Fibroblast of peridontal ligament (primary cell): ENCODE data around the gene DHRS13.
"Not testable (repeated sequence)": the region's sequence is repeated elsewhere in the genome, so short reads cannot be mapped to it uniquely, and the experiment has no call there.

Experiments
- DNase-seq: peaks from one replicate; pipeline ENCODE4 v3.0.0-alpha.2; 2010; ENCODE audit errors: extremely low read depth

DHRS13 gene

DNA sequence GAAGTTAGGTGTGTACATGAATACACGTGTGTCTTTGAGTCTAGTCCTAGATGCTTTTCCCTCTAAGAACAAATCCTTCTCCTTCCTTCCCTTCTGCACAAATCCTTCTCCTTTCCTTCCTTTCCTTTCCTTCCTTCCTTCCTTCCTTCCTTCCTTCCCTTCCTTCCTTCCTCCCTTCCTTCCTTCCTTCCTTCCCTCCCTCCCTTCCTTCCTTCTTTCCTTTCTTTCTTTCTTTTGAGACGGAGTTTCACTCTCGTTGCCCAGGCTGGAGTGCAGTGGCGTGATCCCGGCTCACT is 615 bp upstream of the DHRS13 start:
- DNase-seq, result not testable (repeated sequence)

DNA sequence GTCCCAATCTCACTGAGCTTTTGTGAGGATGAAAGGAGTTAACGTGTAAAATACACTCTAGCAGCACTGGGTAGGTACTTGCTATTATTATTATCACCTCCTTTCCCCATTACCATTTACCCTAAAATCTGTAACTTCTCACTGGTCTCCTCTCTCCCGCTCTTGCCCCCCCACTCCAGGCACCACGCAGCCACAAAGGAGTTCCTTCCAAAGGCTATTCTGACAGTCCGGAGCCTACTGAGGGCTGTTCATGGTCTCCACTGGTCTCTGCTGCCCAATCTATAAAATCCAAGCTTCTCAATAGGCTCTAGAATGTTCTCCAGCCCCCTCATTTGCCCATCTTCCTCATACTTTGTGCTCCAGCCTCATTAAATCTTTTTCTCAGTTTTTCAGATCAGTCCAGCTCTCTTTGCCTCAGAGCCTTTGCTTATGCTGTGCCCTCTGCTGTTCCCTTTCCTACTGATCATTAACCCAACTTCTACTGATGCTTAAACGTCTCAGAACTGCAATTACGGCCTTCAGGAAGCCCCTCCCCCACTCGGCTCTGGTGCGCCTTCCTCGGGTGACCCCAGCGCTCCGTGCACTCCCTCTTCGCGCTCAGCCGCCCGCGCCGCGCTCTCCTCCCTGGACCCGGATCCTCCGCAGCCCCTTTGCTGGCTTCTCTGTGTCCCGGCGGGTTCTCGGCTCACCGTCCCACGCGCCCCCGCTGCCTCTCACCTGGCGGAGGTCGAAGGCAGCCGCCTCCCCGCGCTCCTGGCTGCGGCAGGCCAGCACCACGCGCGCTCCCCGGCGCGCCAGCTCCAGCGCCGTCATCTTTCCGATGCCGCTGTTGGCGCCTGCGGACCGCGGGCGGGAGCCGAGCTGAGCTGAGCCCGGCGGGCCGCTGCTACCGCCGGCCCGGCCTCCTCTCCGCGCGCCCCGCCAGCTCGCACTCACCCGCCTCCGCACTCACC is 737 bp downstream of the DHRS13 start:
- DNase-seq, result no peak

DNA sequence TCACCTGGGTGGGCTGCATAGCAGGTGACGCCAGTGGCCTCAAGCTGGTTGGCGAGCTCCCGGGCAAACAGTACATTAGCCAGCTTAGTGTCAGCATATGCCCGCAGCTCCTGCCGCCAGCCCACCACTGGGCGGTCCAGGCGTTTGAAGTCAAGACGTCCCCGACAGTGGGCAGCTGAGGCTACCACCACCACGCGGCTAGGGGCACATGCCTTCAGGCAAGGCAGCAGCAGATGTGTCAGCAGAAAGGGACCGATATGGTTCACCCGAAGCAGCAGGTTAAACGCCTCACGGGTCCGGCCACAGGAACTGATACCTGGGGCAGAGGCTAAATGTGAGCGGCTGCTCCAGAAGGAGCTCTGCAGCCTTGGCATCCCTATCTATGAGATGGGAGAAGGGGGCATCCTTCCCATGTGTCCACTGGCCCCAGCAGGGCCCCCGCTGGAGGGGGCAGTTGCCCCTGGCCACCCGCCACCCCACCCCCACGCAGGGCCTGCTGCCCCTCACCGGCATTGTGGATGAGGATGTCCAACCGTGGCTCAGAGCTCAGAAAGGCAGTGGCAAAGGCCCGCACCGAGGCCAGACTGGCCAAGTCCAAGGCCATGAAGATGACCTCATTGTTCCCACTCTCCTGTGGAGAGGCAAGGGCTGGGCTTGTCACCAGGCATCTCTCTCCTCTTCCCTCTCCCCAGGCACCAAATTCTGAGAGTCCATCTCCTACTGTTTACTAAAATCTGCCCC is 1.7 kb downstream of the DHRS13 start:
- no peak for DNase-seq

DNA sequence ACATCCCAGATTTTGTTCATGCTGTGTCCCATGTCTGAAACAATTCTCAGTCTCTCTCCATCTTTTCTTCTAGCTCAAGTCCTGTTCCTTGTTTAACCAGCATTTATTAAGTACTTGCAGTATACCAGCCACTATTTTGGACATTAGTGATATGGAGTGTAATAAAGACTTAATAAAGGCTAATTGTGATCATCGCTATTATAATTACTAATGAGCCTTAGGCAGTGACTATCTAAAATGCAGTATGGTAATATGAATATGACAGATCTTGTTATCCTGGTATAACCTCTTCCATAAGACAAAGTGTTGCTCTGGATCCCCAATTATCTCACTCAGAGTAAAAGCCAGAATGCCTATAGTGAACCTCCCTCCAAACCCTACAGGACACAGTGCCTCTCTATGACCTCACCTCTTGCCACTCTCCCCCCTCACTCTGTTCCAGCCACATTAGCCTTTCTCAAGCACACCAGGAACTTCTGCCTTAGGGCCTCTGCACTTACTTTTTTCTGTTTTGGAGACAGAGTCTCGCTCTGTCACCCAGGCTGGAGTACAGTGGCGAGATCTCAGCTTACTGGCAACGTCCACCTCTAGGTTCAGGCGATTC is 3.6 kb downstream of the DHRS13 start:
- no peak for DNase-seq

DNA sequence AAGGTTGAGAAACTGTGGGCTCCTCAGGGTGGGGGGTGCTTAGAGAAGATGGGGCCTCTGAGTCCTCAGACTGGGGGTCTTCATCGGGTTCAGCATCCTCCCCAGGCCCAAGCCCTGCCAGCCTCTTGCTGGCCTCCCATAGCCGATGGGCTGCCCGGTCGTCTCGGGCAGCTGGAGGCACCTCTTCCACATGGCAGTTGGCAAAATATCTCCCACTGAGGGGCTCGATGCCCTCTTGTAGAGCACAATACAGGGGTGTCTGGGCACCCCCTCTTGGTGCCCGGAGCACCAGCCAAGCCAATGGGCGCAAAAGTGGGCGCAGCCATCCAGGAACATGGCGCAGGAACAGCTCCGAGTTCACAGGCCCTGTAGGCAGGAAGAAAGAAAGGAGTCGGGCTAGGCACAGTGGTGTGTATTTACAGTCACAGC is 4.3 kb downstream of the DHRS13 start:
- DNase-seq, result no peak

DNA sequence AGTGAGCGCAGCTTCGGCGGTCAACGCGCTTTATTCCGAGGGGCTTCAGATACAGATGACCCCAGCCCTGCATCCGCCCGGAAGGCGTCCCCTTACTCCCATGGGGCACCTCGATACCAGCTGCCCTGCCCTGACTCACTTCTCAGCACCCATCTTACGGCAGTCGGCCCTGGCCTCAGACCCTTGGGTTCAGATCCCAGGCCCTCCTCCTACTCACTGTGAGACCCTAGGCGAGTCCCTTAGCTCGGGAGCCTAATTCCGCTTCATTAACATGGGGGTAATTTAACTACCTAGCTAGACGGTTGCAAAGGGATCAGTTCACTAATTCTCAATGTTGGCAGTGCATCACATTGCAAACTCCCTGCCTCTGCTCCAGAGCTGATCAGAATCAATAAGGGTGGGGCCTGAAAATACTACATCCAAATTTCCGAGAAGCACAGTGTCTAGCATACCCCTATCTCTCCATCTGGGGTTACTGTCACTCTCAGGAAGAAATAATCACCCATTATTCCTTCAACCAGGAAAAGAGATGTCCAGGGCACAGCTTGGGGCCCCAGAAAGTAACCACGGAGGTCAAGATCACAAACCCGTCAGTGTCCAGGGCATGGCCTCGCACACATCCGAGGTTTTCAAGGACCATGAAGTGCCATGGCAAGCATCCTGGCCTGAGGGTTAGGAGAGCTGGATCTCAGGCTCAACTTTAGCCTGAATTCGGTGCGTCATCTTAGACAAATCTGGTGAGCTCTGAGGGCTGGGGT is 4.9 kb downstream of the DHRS13 start:
- DNase-seq, result no peak

DNA sequence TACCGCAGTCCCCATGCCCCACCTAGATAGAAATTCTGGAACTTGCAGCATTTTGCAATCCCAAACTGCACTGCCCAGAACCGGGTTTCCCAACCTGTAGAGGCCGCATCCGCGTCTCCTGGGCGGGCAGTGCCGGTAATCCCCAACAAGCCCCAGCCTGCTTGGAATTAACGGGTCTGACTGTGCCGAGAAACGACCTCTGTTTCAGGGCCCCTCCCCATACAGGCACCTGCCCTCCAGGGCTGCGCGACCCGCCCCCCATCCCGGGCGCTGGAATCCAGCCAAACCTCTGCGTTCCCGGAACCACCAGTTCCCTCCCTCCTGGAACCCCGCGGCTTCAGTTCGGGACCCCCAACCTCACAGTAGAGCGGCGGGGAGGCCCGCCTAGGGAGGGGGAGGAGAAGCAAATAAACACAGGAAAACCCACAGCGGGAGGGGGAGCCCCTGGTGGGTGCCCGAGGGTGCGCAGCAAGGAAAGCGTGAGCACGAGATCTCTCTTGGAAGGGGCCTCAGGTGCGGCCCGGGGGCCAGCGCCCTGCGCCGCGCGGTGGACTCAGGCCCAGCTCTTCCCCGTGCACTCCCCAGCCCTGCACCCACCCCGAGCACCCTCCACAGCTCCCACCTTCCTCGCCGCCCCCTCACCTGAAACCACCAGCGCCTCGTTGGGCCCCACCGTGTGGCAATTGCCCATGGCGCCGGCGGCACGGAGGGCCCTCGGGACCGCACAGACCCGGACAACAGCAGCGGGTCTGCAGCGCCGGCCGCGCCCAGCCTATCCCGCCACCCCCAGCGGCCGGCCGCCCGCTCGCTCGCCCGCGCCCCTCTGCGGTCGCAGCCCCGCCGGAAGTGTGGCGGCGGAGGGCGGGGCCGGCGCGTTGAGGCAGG is 5.8 kb downstream of the DHRS13 start, which contains the start of gene FLOT2:
TSS of gene FLOT2 (minus strand) at position 850 of the 885 bp plus-strand sequence. CDS start at position 691, 159 bp downstream.
- DNase-seq, result peak; percentile 50

DNA sequence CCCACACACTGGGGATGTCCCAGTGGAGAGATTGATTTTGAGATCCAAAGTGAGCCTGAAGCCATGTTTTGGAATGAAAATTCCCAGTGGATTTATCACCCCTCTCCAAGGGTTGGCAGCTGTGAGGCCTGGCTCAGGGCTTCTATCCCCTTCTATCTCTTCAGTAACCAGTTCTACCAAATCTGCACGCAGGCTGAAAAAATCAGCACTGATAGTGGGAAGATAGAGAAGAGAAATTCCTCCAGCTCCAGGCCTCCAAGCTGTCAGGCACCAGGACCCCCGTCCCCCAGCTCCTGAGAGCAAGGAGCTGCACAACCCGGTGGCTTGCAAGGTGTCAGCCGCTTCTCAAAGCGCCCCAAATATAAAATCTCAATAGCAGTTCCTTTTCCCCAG is 6.4 kb downstream of the DHRS13 start:
- no peak for DNase-seq

DNA sequence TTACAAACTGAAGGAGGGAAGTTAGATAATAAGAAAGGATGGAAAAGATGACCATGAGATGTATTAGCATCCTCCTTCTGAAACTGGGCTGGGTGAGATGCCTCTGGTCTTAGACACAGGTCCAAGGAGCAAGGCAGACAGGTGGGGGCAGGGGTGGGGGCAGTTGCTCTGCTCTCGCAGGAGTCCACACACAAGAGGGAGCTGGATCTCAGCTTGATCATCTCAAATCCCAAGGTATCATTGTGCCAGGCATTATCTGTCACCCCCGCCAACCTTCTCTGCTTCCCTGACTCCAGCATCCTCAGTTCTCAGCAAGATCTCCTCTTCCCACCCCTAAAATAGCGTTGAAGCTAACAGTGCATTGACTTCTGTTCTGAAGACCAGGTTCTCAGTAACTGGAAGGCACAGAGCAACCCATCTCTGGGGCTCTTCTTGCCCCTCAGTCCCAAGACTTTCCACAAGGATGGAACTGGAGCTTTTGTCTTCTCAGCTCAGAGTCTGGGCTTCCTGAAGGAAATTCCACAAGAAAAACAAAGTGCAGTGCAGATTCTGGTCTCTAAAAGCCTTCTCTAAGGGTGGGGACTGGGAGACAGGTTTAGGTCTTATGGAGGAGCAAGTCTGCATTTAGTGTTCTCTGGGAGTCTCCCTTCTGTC is 7.0 kb downstream of the DHRS13 start:
- DNase-seq, result no peak

DNA sequence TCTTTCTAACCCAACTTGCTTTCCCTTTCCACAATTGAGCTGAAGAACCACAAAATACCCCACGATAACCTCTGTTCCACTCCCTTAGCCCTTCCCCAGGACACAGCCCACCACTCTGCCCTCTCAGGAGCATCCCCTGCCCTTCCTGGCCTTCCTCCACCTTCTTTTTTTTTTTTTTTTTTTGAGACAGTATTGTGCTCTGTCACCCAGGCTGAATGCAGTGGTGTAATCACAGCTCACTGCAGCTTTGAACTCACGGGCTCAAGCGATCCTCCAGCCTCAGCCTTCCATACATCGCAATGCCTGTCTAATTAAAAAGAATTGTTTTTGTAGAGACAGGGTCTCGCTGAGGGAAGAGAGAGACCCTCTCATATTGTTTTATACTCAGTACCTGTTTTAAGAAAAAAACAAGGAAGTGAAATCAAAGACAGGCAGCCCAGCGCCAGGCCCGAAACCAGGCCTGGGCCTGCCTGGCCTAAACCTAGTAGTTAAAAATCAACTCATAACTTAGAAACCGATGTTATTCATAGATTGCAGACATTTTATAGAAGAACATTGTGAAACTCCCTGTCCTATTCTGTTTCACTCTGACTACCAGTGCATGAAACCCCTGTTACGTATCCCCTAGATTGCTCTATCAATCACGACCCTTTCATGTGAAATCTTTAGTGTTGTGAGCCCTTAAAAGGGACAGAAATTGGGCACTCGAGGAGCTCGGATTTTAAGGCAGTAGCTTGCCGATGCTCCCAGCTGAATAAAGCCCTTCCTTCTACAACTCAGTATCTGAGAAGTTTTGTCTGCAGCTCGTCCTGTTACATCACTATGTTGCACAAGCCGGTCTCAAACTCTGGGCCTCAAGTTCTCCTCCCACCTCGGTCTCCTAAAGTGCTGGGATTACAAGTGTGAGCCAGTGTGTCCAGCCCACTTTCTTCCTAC is 9.4 kb downstream of the DHRS13 start:
- not testable (repeated sequence) for DNase-seq

DNA sequence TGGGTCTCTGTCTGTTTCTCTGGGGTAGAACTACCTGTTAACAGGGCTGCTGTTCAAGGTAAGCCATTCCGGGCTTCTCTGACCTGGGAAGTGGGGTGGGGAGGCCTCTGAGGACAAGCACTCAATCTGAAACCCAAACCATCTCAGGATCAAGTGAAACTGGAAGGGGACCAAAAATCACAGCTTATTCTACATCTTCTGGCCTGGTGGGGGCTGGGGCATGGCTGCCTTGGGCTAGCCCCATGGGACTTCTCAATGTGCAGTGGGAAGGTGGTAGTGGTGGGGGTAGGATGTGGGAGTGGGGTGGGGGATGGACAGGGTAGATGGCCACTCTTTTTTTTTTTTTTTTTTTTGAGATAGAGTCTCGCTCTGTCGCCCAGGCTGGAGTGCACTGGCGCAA is 10.9 kb downstream of the DHRS13 start:
- no peak for DNase-seq

DNA sequence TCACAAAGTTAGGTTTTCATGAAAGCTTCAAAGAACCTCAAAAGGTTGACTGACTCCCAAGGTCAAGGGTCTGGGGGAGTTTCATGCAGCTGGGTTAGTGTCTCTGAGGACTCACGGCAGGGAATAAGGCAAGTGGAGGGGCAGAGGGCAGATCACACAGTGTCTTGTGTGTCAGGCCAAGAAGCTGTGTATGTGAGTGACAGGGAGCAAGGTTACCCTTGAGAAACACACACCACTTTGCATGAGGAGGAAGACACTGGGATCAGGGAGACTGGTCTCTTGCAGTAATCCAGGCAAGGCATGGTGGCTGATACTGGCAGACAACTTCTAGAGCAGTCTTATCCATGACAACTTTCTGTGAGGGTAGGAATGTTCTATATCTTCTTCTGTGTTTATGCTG is 11.7 kb downstream of the DHRS13 start:
- no peak for DNase-seq

DNA sequence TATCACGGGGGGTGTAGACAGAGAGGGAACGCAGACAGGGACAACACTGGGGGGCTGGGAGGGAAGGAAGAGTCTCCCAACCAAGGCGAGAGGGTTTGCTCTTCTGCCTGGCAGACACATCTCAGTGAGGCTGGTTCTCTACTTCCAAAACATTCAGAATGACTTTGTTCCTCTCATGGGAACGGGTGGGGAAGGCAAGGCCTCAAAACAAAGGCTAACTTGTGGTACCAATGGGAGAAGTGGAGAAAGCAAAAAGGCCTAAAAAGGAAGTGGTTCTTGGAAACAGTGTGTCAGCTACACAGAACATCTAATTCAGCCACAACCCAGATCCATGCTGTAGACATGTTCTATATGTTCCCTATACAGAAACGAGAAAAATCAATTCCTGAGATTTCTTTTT is 12.9 kb downstream of the DHRS13 start:
- no peak for DNase-seq

DNA sequence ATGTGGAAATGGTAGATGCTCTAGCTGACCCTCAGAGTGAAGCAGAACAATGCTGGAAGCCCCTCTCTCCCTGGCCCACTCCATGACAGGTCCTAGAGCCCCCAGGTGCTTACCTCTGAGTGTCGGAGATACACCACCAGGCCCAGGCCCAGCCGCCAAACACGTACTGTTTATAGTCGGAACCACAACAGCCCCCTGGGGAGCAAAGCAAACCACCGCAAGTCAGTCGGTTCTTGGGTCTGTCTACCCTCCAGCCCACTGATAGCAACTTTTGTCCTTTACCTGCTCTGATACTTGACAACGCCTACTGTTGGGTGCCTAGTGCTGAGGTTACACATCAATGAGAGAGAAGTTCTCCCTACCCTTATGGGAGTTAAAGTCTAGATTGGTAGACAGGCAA is 14.0 kb downstream of the DHRS13 start:
- no peak for DNase-seq

DNA sequence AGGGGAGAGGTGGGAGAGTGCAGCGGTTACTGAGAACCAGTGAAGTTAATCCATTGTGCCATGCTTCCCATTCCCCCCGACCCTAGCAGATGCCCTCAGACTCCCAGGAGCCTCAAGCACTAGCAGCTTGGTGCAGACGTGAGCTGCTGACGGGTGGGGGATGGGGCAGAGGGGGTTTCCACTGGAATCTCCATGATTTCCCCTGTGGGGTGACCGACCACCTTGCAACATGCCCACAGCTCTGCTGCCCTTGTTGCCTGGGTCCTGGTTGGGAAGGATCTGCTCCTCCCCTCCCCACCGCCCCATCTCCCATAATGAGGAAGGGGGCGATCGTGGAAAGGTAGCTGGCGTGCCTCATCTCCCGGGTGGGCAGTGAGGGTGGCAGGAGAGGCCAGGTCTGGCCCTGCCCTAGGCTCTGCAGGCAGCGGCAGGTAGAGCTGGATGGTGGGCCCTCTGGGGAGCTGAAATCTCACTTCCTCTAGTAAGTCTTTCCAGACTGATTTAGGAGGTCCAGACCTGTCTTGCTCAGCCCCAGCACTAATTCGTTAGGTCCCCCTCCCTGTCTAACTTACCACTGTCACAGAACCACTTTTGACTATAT is 14.9 kb downstream of the DHRS13 start:
- no peak for DNase-seq

DNA sequence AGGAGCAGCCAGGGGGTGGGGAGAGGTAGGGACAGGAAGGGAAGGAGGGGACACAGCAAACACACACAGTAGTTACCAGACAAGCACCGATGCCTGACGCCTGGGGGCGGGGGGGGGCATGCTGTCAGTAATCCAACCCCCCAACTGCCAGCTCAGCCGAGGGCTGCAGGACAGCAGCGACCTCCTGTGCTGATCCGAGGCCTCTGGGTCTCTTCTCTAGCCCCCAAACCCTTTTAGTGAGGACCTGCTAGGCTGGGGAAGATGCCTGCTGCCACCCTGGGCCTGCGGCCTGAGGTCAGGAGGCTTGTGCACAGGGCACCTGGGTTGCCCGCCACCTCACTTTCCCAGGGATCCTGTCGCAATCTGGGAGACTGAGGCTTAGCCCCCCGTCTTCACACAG is 16.9 kb downstream of the DHRS13 start:
- no peak for DNase-seq

DNA sequence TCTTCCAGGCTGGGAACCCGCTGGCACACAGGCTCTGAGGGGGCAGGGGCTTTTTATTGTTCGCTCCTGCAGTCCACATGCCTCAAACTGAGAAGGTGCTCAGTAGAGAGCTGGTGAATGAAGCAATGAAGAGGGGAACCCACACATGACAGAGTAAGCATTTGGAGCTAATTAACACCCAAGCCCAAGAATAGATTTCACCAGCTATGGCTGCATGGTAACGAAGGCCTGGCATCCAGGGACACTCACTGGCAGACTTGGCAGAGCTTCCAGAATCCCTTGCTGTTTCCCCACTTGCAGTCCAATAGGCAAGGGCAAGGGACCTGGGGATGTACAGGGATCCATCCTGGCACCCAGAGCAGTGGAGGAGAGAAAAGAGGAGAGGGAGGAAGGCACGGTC is 17.5 kb downstream of the DHRS13 start:
- DNase-seq, result no peak

DNA sequence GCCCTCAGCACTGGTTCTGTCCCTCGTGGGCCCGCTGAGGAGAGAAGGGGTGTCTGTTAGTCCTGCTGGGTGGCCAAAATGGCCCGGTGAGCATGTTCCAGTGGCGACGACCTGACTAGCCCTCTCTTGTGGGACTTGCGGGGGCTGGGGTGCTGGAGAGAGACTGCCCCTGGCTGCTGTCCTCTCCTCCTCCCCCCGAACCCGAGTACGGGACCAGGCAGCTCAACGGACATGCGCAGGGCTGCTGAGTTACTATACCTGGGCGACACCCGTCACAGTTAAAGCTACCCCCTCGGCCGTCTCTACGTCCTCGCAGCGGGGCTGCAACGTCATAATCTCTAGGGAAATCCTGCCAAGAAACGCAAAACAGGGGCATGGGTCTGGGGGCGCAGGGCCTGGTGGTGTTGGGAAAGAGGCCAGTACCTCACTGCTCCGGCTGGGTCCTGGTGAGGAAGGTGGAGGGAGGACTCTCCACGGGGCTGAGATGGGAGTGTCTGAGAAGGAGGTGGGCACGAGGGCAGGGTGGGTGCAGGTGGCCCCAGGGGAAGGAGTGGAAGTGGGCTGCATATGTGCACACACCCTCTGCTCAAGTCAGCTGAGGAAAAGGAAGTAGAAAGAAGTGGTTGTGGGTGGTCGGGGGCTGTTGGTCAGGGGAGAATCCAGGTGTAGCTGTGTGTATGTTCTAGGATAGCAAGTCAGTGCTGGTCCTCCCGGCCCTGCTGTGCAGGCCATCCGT is 18.7 kb downstream of the DHRS13 start:
- no peak for DNase-seq
